ENCODE results near the gene IL17D. TPM values are rescaled to one million over a fixed set of nuclear protein-coding genes. Genes with fewer than 3 reads are reported as not detected.

IL17D gene
- total and polyA plus RNA-seq, 2 donors from 2014 or later, result 0.44 TPM; not detected in 1

GRCh38 chr13:20686863-20687579, 16.5 kb upstream of the IL17D start:
- intact Hi-C loops (cut with DNase I), result no loop called here
- FAIRE-seq (no peak), DNase-seq (no peak)
- Histone ChIP-seq H3K27me3 (ENCODE audit: control insufficient read depth, insufficient read depth, low read length) (no peaks in the 10 kb centered on the region), H3K4me1 (ENCODE audit: control insufficient read depth in 2 of 3, insufficient read depth in 2 of 3, low read depth in 1 of 3, low read length in 3 of 3) (no peaks in the 10 kb centered on the region), H3K9ac (ENCODE audit: low read length in 3 of 3) (no peak overlapping the region), H3K27ac (ENCODE audit: low read depth in 2 of 2, low read length in 2 of 2) (no peak overlapping the region), H3K9me3 (ENCODE audit: control insufficient read depth in 2 of 3, insufficient read depth in 1 of 3, low read length in 3 of 3) (no peaks in the 10 kb centered on the region), H3K4me3 (ENCODE audit: low read length in 3 of 3) (no peak overlapping the region), H3K36me3 (ENCODE audit: control insufficient read depth in 2 of 3, insufficient read depth in 3 of 3, low read length in 3 of 3) (peaks cover 0 to 3% (median 0%) of the 10 kb centered on the region in 3 donors)
- TF ChIP-seq, protein P1, sequence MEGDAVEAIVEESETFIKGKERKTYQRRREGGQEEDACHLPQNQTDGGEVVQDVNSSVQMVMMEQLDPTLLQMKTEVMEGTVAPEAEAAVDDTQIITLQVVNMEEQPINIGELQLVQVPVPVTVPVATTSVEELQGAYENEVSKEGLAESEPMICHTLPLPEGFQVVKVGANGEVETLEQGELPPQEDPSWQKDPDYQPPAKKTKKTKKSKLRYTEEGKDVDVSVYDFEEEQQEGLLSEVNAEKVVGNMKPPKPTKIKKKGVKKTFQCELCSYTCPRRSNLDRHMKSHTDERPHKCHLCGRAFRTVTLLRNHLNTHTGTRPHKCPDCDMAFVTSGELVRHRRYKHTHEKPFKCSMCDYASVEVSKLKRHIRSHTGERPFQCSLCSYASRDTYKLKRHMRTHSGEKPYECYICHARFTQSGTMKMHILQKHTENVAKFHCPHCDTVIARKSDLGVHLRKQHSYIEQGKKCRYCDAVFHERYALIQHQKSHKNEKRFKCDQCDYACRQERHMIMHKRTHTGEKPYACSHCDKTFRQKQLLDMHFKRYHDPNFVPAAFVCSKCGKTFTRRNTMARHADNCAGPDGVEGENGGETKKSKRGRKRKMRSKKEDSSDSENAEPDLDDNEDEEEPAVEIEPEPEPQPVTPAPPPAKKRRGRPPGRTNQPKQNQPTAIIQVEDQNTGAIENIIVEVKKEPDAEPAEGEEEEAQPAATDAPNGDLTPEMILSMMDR (IDR thresholded peaks at IDR 0.05; ENCODE audit: borderline replicate concordance, extremely low read depth, insufficient read depth), result no peak

DNA sequence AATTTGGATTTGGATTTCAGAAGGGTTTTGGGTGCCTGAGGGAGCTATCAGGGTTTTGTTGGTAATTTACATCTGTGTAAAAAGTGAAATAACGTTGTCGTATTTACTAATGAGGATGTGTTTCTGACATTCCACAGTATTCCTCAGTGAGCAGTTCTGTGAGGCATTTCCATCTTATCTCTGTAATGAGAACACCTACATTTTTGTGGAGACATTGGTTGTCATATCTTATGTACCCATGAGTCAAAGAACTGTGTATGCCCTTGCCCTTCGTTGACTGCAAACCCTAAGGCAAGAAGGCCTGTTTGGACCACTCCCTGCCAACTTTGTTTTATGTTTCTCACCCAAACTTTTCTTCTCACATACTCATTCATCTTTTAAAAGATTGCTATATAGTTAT, 14.2 kb upstream of the IL17D start:
- no peaks in the 10 kb centered on the region for H3K9me3 ChIP-seq (ENCODE audit: control insufficient read depth in 2 of 3, insufficient read depth in 1 of 3, low read length in 3 of 3)
- H3K27me3 ChIP-seq (ENCODE audit: control insufficient read depth, insufficient read depth, low read length), result no peaks in the 10 kb centered on the region
- no peak for FAIRE-seq
- H3K4me3 ChIP-seq (ENCODE audit: low read length in 3 of 3), result no peak overlapping the region
- no peak overlapping the region for H3K9ac ChIP-seq (ENCODE audit: low read length in 3 of 3)
- DNase-seq, result no peak
- H3K36me3 ChIP-seq (ENCODE audit: control insufficient read depth in 2 of 3, insufficient read depth in 3 of 3, low read length in 3 of 3), result peaks cover 0 to under 1% (median 0%) of the 10 kb centered on the region in 3 donors
- no peaks in the 10 kb centered on the region for H3K4me1 ChIP-seq (ENCODE audit: control insufficient read depth in 2 of 3, insufficient read depth in 2 of 3, low read depth in 1 of 3, low read length in 3 of 3)
- no peak overlapping the region for H3K27ac ChIP-seq (ENCODE audit: low read depth in 2 of 2, low read length in 2 of 2)
- intact Hi-C loops (cut with DNase I), result no loop called here
- TF ChIP-seq, protein P1 (IDR thresholded peaks at IDR 0.05; ENCODE audit: borderline replicate concordance, extremely low read depth, insufficient read depth), result no peak

- intact Hi-C loops (cut with DNase I), result no loop called here
- FAIRE-seq (no peak), DNase-seq (no peak)
- TF ChIP-seq, protein P1 (IDR thresholded peaks at IDR 0.05; ENCODE audit: borderline replicate concordance, extremely low read depth, insufficient read depth), result no peak
- H3K9ac ChIP-seq (ENCODE audit: low read length in 3 of 3), result no peak overlapping the region
- no peak overlapping the region for H3K27ac ChIP-seq (ENCODE audit: low read depth in 2 of 2, low read length in 2 of 2)
- H3K27me3 ChIP-seq (ENCODE audit: control insufficient read depth, insufficient read depth, low read length), result no peaks in the 10 kb centered on the region
- no peaks in the 10 kb centered on the region for H3K36me3 ChIP-seq (ENCODE audit: control insufficient read depth in 2 of 3, insufficient read depth in 3 of 3, low read length in 3 of 3)
- H3K9me3 ChIP-seq (ENCODE audit: control insufficient read depth in 2 of 3, insufficient read depth in 1 of 3, low read length in 3 of 3), result no peaks in the 10 kb centered on the region
- no peaks in the 10 kb centered on the region for H3K4me1 ChIP-seq (ENCODE audit: control insufficient read depth in 2 of 3, insufficient read depth in 2 of 3, low read depth in 1 of 3, low read length in 3 of 3)
- H3K4me3 ChIP-seq (ENCODE audit: low read length in 3 of 3), result no peak overlapping the region
Measured at GRCh38 chr13:20691616-20692015, 11.9 kb upstream of the IL17D start.
